Measurements from ENCODE around the gene SLC26A9.

Gene SLC26A9

GRCh38 chr1:205979301-205979700 is 36.0 kb upstream of the SLC26A9 start:
- Histone ChIP-seq H3K23ac (ENCODE audit: low read length in 2 of 2) (no peak overlapping the region), H3K27ac (ENCODE audit: low read length, poor library complexity, severe bottlenecking) (no peak overlapping the region), H3K4me3 (ENCODE audit: insufficient read depth in 1 of 2, low read depth in 1 of 2, low read length in 2 of 2) (no peak overlapping the region), H3K9ac (ENCODE audit: low read length) (no peak overlapping the region), H2BK12ac (ENCODE audit: low read length in 2 of 2) (no peak overlapping the region), H4K8ac (ENCODE audit: low read length) (no peak overlapping the region), H3K14ac (ENCODE audit: low read length in 2 of 2) (no peak overlapping the region), H3K27me3 (ENCODE audit: control insufficient read depth in 1 of 2, insufficient read depth in 1 of 2, low read length in 2 of 2) (no peaks in the 10 kb centered on the region), H3K4me2 (ENCODE audit: low read length, poor library complexity, severe bottlenecking) (no peak overlapping the region), H2BK5ac (ENCODE audit: low read depth, low read length, poor library complexity, severe bottlenecking) (no peak overlapping the region), H3K79me1 (replicated peaks; ENCODE audit: low read length, poor library complexity, severe bottlenecking) (no peaks in the 10 kb centered on the region), H3K9me3 (ENCODE audit: control insufficient read depth, low read length) (no peaks in the 10 kb centered on the region), H3K36me3 (ENCODE audit: control insufficient read depth in 1 of 2, insufficient read depth in 2 of 2, low read depth in 1 of 2, low read length in 2 of 2) (peaks cover 0 to 25% of the 10 kb centered on the region in 2 experiments), H4K91ac (ENCODE audit: low read length) (no peak overlapping the region), H2BK15ac (ENCODE audit: low read depth, poor library complexity, severe bottlenecking) (no peak overlapping the region), H3K4me1 (ENCODE audit: control insufficient read depth, insufficient read depth, low read depth, low read length) (peaks cover 9% of the 10 kb centered on the region), H3K4ac (ENCODE audit: low read depth in 1 of 2, low read length in 2 of 2) (no peak overlapping the region), H2AFZ (ENCODE audit: low read depth, low read length) (no peak overlapping the region), H3K18ac (ENCODE audit: low read depth in 1 of 2, low read length in 2 of 2) (no peak overlapping the region), H2BK120ac (ENCODE audit: low read depth, low read length) (no peak overlapping the region), H2AK5ac (ENCODE audit: low read length, severe bottlenecking) (no peak overlapping the region)
- WGBS = 93% methylated on average over 5 of the region's 6 CpGs
- no peak for DNase-seq

DNA sequence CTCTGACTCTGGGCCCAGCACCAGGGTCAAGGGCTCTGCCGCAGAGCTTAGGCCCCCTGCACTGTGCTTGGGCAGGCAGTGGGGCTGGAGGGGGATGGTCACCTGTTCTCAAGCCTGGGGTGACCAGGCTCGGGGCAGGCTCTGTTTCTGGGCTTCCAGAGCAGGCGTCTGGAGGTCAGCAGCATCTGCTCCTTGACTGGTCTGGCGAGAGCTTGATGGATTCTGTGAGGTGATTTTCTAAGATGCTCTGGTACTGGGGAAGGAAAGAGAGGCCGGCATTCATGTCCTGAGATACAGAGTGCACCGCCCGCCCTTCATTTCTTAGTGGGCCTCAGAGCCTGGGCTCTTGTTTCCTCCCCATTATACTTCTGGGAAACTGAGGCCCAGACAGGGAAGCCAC is 35.4 kb upstream of the SLC26A9 start:
- H2AFZ ChIP-seq (ENCODE audit: low read depth, low read length) = no peak overlapping the region
- no peak overlapping the region for H3K14ac ChIP-seq (ENCODE audit: low read length in 2 of 2)
- H3K9me3 ChIP-seq (ENCODE audit: control insufficient read depth, low read length) = no peaks in the 10 kb centered on the region
- no peak overlapping the region for H2BK120ac ChIP-seq (ENCODE audit: low read depth, low read length)
- H3K4me1 ChIP-seq (ENCODE audit: control insufficient read depth, insufficient read depth, low read depth, low read length) = peaks cover 6% of the 10 kb centered on the region
- H3K27me3 ChIP-seq (ENCODE audit: control insufficient read depth in 1 of 2, insufficient read depth in 1 of 2, low read length in 2 of 2) = no peaks in the 10 kb centered on the region
- no peak overlapping the region for H2BK12ac ChIP-seq (ENCODE audit: low read length in 2 of 2)
- 83% methylated on average over 7 of the region's 7 CpGs for WGBS
- H4K91ac ChIP-seq (ENCODE audit: low read length) = no peak overlapping the region
- no peak overlapping the region for H3K18ac ChIP-seq (ENCODE audit: low read depth in 1 of 2, low read length in 2 of 2)
- no peak overlapping the region for H3K4ac ChIP-seq (ENCODE audit: low read depth in 1 of 2, low read length in 2 of 2)
- peaks cover 0 to 22% of the 10 kb centered on the region in 2 experiments for H3K36me3 ChIP-seq (ENCODE audit: control insufficient read depth in 1 of 2, insufficient read depth in 2 of 2, low read depth in 1 of 2, low read length in 2 of 2)
- H3K27ac ChIP-seq (ENCODE audit: low read length, poor library complexity, severe bottlenecking) = no peak overlapping the region
- no peak overlapping the region for H3K4me3 ChIP-seq (ENCODE audit: insufficient read depth in 1 of 2, low read depth in 1 of 2, low read length in 2 of 2)
- H4K8ac ChIP-seq (ENCODE audit: low read length) = no peak overlapping the region
- no peak overlapping the region for H2BK15ac ChIP-seq (ENCODE audit: low read depth, poor library complexity, severe bottlenecking)
- no peak overlapping the region for H3K9ac ChIP-seq (ENCODE audit: low read length)
- DNase-seq = no peak
- H2AK5ac ChIP-seq (ENCODE audit: low read length, severe bottlenecking) = no peak overlapping the region
- no peak overlapping the region for H2BK5ac ChIP-seq (ENCODE audit: low read depth, low read length, poor library complexity, severe bottlenecking)
- no peaks in the 10 kb centered on the region for H3K79me1 ChIP-seq (replicated peaks; ENCODE audit: low read length, poor library complexity, severe bottlenecking)
- no peak overlapping the region for H3K4me2 ChIP-seq (ENCODE audit: low read length, poor library complexity, severe bottlenecking)
- H3K23ac ChIP-seq (ENCODE audit: low read length in 2 of 2) = no peak overlapping the region

DNA sequence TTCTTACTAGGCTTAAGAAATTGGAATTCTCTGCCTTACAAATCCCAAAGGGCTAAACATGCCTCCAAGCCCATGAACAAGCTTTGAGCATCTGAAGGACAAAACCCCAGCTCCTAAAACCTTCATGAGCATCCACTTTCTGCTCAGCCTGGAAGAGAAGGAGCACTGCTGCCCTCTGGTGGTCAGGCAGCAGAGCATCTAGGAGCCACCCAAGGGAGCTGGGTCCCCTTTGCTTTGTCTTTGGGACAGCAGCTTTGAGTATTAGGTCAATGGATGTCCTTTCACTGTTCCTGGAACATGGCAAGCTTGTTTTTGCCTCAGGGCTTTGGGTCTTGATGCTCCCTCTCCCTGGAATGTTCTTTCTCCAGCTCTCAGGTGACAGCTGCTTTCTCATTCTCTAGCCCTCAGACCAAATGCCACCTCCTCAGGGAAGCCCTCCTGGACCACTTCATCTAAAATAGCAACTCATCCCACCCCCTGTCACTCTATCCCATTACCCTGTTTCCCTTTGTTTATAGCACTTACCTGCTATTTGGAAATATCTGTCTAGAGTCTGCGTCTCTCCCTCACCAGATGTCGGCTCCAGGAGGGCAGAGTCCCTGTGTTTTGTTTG is 34.3 kb upstream of the SLC26A9 start:
- no peak overlapping the region for H3K4ac ChIP-seq (ENCODE audit: low read depth in 1 of 2, low read length in 2 of 2)
- no peaks in the 10 kb centered on the region for H3K79me1 ChIP-seq (replicated peaks; ENCODE audit: low read length, poor library complexity, severe bottlenecking)
- H2BK120ac ChIP-seq (ENCODE audit: low read depth, low read length) = no peak overlapping the region
- H3K27me3 ChIP-seq (ENCODE audit: control insufficient read depth in 1 of 2, insufficient read depth in 1 of 2, low read length in 2 of 2) = no peaks in the 10 kb centered on the region
- no peak overlapping the region for H3K4me2 ChIP-seq (ENCODE audit: low read length, poor library complexity, severe bottlenecking)
- no peak overlapping the region for H2BK12ac ChIP-seq (ENCODE audit: low read length in 2 of 2)
- no peak overlapping the region for H3K9ac ChIP-seq (ENCODE audit: low read length)
- peaks cover 8% of the 10 kb centered on the region for H3K4me1 ChIP-seq (ENCODE audit: control insufficient read depth, insufficient read depth, low read depth, low read length)
- H2AK5ac ChIP-seq (ENCODE audit: low read length, severe bottlenecking) = no peak overlapping the region
- H3K9me3 ChIP-seq (ENCODE audit: control insufficient read depth, low read length) = no peaks in the 10 kb centered on the region
- WGBS = 85% methylated on average over 2 of the region's 2 CpGs
- peaks cover 0 to 15% of the 10 kb centered on the region in 2 experiments for H3K36me3 ChIP-seq (ENCODE audit: control insufficient read depth in 1 of 2, insufficient read depth in 2 of 2, low read depth in 1 of 2, low read length in 2 of 2)
- no peak overlapping the region for H3K4me3 ChIP-seq (ENCODE audit: insufficient read depth in 1 of 2, low read depth in 1 of 2, low read length in 2 of 2)
- no peak overlapping the region for H3K23ac ChIP-seq (ENCODE audit: low read length in 2 of 2)
- no peak overlapping the region for H3K27ac ChIP-seq (ENCODE audit: low read length, poor library complexity, severe bottlenecking)
- H3K14ac ChIP-seq (ENCODE audit: low read length in 2 of 2) = no peak overlapping the region
- H4K91ac ChIP-seq (ENCODE audit: low read length) = no peak overlapping the region
- no peak overlapping the region for H3K18ac ChIP-seq (ENCODE audit: low read depth in 1 of 2, low read length in 2 of 2)
- no peak overlapping the region for H2BK15ac ChIP-seq (ENCODE audit: low read depth, poor library complexity, severe bottlenecking)
- no peak overlapping the region for H4K8ac ChIP-seq (ENCODE audit: low read length)
- no peak overlapping the region for H2AFZ ChIP-seq (ENCODE audit: low read depth, low read length)
- DNase-seq = peak; percentile 76
- no peak overlapping the region for H2BK5ac ChIP-seq (ENCODE audit: low read depth, low read length, poor library complexity, severe bottlenecking)

- H4K8ac ChIP-seq (ENCODE audit: low read length) = no peak overlapping the region
- H2AFZ ChIP-seq (ENCODE audit: low read depth, low read length) = no peak overlapping the region
- H2AK5ac ChIP-seq (ENCODE audit: low read length, severe bottlenecking) = no peak overlapping the region
- no peaks in the 10 kb centered on the region for H3K27me3 ChIP-seq (ENCODE audit: control insufficient read depth in 1 of 2, insufficient read depth in 1 of 2, low read length in 2 of 2)
- no peaks in the 10 kb centered on the region for H3K9me3 ChIP-seq (ENCODE audit: control insufficient read depth, low read length)
- no peak overlapping the region for H3K4me2 ChIP-seq (ENCODE audit: low read length, poor library complexity, severe bottlenecking)
- H2BK15ac ChIP-seq (ENCODE audit: low read depth, poor library complexity, severe bottlenecking) = no peak overlapping the region
- H2BK12ac ChIP-seq (ENCODE audit: low read length in 2 of 2) = no peak overlapping the region
- no peak overlapping the region for H4K91ac ChIP-seq (ENCODE audit: low read length)
- H3K4me1 ChIP-seq (ENCODE audit: control insufficient read depth, insufficient read depth, low read depth, low read length) = peaks cover 8% of the 10 kb centered on the region
- WGBS = 56% methylated on average over 8 of the region's 8 CpGs
- no peak overlapping the region for H3K14ac ChIP-seq (ENCODE audit: low read length in 2 of 2)
- no peak overlapping the region for H2BK120ac ChIP-seq (ENCODE audit: low read depth, low read length)
- no peaks in the 10 kb centered on the region for H3K79me1 ChIP-seq (replicated peaks; ENCODE audit: low read length, poor library complexity, severe bottlenecking)
- no peak overlapping the region for H3K4me3 ChIP-seq (ENCODE audit: insufficient read depth in 1 of 2, low read depth in 1 of 2, low read length in 2 of 2)
- H3K9ac ChIP-seq (ENCODE audit: low read length) = peak overlapping the region; percentile 12
- H3K27ac ChIP-seq (ENCODE audit: low read length, poor library complexity, severe bottlenecking) = no peak overlapping the region
- no peak overlapping the region for H2BK5ac ChIP-seq (ENCODE audit: low read depth, low read length, poor library complexity, severe bottlenecking)
- H3K18ac ChIP-seq (ENCODE audit: low read depth in 1 of 2, low read length in 2 of 2) = no peak overlapping the region
- H3K4ac ChIP-seq (ENCODE audit: low read depth in 1 of 2, low read length in 2 of 2) = no peak overlapping the region
- peaks cover 0 to 9% of the 10 kb centered on the region in 2 experiments for H3K36me3 ChIP-seq (ENCODE audit: control insufficient read depth in 1 of 2, insufficient read depth in 2 of 2, low read depth in 1 of 2, low read length in 2 of 2)
- DNase-seq = peak; percentile 64
- H3K23ac ChIP-seq (ENCODE audit: low read length in 2 of 2) = no peak overlapping the region
These were observed 33.6 kb upstream of the SLC26A9 start for GRCh38 chr1:205976708-205977401.
